ENCODE measurements around the gene PITPNB.

PITPNB gene

DNA sequence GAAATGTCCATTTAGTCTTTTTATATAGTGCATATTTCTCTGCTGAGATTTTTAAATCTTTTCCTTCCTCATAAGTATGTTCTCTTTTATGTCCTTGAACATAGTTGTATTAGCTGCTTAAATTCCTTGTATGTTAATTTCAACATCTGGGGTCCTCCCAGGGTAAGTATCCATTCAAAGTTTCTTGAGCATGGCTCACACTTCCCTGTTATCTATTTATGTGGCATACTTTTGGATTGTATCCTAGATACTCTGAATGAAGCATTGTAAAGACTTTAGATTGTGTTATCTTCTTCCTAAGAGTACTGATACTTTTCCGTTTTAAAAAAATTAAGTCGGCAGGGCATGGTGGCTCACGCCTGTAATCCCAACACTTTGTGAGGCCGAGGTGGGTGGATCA, 28.4 kb upstream of the PITPNB start:
- Histone ChIP-seq H3K9me3 (ENCODE audit: insufficient read depth, low read depth, low read length) (no peaks in the 10 kb centered on the region), H3K27ac (ENCODE audit: low read depth, low read length) (no peak overlapping the region), H3K27me3 (ENCODE audit: insufficient read depth, low read length) (no peaks in the 10 kb centered on the region), H3K4me3 (ENCODE audit: low read length) (no peak overlapping the region), H3K9ac (ENCODE audit: low read depth, low read length) (no peak overlapping the region), H3K36me3 (ENCODE audit: insufficient read depth, low read length) (no peaks in the 10 kb centered on the region), H3K4me1 (ENCODE audit: insufficient read depth, low read length) (no peaks in the 10 kb centered on the region)
- 96% methylated on average over 4 of the region's 4 CpGs for WGBS

GRCh38 chr22:27941143-27941542, 22.1 kb upstream of the PITPNB start:
- H3K27me3 ChIP-seq (ENCODE audit: insufficient read depth, low read length), result no peaks in the 10 kb centered on the region
- no peak overlapping the region for H3K9ac ChIP-seq (ENCODE audit: low read depth, low read length)
- H3K27ac ChIP-seq (ENCODE audit: low read depth, low read length), result no peak overlapping the region
- H3K4me1 ChIP-seq (ENCODE audit: insufficient read depth, low read length), result no peaks in the 10 kb centered on the region
- H3K4me3 ChIP-seq (ENCODE audit: low read length), result no peak overlapping the region
- H3K36me3 ChIP-seq (ENCODE audit: insufficient read depth, low read length), result no peaks in the 10 kb centered on the region
- no peaks in the 10 kb centered on the region for H3K9me3 ChIP-seq (ENCODE audit: insufficient read depth, low read depth, low read length)

DNA sequence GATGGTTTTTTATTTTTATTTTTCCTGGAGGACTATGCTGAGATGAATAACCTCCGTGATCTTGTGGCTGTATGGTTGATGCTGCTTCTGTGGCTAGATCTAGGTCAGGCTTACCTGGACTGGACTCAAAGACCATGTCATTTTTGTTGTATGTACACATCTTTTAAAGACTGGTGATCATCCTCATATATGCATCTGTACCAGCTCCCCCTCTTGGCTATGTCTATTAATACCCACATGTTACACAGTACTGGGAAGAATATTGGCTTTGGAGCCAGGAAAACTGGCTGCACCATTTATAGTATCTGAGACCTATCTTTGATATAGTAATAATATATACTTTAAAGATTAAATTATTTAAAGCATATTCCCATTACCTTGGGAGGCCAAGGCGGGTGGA, 18.4 kb upstream of the PITPNB start:
- no peak overlapping the region for H3K27ac ChIP-seq (ENCODE audit: low read depth, low read length)
- H3K4me3 ChIP-seq (ENCODE audit: low read length), result no peak overlapping the region
- no peaks in the 10 kb centered on the region for H3K4me1 ChIP-seq (ENCODE audit: insufficient read depth, low read length)
- WGBS, result 95% methylated on average over 2 of the region's 2 CpGs
- H3K27me3 ChIP-seq (ENCODE audit: insufficient read depth, low read length), result no peaks in the 10 kb centered on the region
- no peaks in the 10 kb centered on the region for H3K9me3 ChIP-seq (ENCODE audit: insufficient read depth, low read depth, low read length)
- H3K9ac ChIP-seq (ENCODE audit: low read depth, low read length), result no peak overlapping the region
- H3K36me3 ChIP-seq (ENCODE audit: insufficient read depth, low read length), result 0 out of 2 replicates have a peak, but pooled peaks cover 5% of the 10 kb centered on the region

- Histone ChIP-seq H3K27ac (ENCODE audit: low read depth, low read length) (no peak overlapping the region), H3K9ac (ENCODE audit: low read depth, low read length) (no peak overlapping the region), H3K27me3 (ENCODE audit: insufficient read depth, low read length) (no peaks in the 10 kb centered on the region), H3K4me1 (ENCODE audit: insufficient read depth, low read length) (no peaks in the 10 kb centered on the region), H3K4me3 (ENCODE audit: low read length) (no peak overlapping the region), H3K36me3 (ENCODE audit: insufficient read depth, low read length) (0 out of 2 replicates have a peak, but pooled peaks cover 5% of the 10 kb centered on the region), H3K9me3 (ENCODE audit: insufficient read depth, low read depth, low read length) (no peaks in the 10 kb centered on the region)
- 95% methylated on average over 1 of the region's 1 CpG for WGBS
Observed at GRCh38 chr22:27935897-27936296, 16.8 kb upstream of the PITPNB start.

GRCh38 chr22:27934069-27934468, 15.0 kb upstream of the PITPNB start:
- Histone ChIP-seq H3K27ac (ENCODE audit: low read depth, low read length) (no peak overlapping the region), H3K4me1 (ENCODE audit: insufficient read depth, low read length) (peaks cover 13% of the 10 kb centered on the region), H3K9ac (ENCODE audit: low read depth, low read length) (no peak overlapping the region), H3K9me3 (ENCODE audit: insufficient read depth, low read depth, low read length) (no peaks in the 10 kb centered on the region), H3K36me3 (ENCODE audit: insufficient read depth, low read length) (0 out of 2 replicates have a peak, but pooled peaks cover 5% of the 10 kb centered on the region), H3K4me3 (ENCODE audit: low read length) (no peak overlapping the region), H3K27me3 (ENCODE audit: insufficient read depth, low read length) (no peaks in the 10 kb centered on the region)
- 82% methylated on average over 5 of the region's 5 CpGs for WGBS

DNA sequence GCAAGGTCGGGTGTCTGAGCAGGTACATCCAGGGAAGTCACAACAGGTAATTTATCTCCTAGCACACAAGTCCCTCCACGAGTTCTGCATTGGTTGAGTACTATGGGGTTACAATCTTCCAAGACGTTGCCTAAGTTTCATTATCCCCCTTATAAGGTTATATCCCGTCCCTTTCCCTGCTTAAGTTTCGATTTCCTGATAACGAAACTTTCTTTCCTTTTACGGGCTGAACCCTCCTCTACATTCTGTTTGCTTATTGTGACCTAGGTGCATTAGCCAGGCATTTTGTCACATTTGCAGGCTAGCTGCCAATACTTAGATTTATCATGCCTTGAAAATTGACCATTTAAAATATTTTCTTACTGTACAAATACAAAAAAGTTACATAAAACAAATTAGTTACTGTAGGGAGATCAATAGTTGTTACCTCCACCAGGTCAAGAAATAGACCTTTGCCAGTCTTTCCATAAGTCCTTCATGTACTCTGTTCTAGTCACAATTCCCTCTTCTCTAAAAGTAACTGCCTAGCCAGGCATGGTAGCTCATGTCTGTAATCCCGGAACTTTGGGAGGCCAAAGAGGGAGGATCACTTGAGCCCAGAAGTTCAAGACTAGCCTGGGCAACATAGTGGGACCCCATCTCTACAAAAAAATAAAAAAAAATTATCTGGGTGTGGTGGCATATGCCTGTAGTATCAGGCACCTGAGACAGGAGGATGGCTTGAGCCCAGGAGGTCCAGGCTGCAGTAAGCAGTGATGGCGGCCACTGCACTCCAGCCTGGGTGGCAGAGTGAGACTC, 14.3 kb upstream of the PITPNB start:
- 0 out of 2 replicates have a peak, but pooled peaks cover 5% of the 10 kb centered on the region for H3K36me3 ChIP-seq (ENCODE audit: insufficient read depth, low read length)

DNA sequence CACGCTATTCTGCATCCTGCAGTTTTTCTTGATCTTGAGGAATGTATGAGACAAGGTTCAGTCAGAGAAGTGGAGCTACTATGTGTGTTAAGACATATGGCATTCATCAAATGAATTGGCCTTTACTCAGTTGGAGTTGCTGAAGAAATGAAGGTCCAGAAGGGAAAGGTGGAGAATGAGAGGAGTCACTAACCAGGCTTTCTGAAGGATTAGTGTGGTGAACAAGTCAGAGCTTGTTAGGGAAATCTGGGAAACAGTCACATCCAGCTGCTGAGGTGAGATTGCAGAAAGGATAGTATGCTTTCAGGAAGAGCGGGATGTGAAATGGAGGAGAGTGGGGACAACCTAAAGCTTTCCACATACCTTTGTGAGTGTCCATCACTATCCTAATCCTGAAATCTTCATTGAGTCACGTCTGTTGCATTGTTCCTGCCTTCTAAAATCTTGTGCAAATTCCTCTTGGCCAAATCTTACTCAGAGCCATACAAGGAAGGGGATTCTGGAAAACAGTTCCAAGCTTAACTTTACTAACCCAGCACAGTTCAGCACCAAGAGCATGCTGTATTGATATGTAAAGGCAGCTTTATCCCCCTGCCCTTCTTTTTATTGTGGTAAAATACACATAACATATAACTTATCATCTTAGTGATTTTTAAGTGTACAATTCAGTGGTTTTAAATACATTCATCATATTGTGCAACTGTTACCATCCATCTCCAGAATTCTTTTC, 11.4 kb upstream of the PITPNB start:
- no peaks in the 10 kb centered on the region; the same call in 1 of the 2 replicates for H3K9me3 ChIP-seq (ENCODE audit: insufficient read depth, low read depth, low read length)
- 0 out of 2 replicates have a peak, but pooled peaks cover 5% of the 10 kb centered on the region for H3K36me3 ChIP-seq (ENCODE audit: insufficient read depth, low read length)
- no peak overlapping the region for H3K4me3 ChIP-seq (ENCODE audit: low read length)
- H3K9ac ChIP-seq (ENCODE audit: low read depth, low read length), result no peak overlapping the region
- H3K27ac ChIP-seq (ENCODE audit: low read depth, low read length), result peak overlapping the region; percentile 9; the same call in 1 of the 2 replicates
- H3K4me1 ChIP-seq (ENCODE audit: insufficient read depth, low read length), result peaks cover 13% of the 10 kb centered on the region
- 80% methylated on average over 3 of the region's 3 CpGs for WGBS
- no peaks in the 10 kb centered on the region for H3K27me3 ChIP-seq (ENCODE audit: insufficient read depth, low read length)

More for the DNA sequence above, 14.3 kb upstream of the PITPNB start:
- WGBS, result 92% methylated on average over 9 of the region's 9 CpGs
- no peaks in the 10 kb centered on the region for H3K27me3 ChIP-seq (ENCODE audit: insufficient read depth, low read length)
- H3K4me1 ChIP-seq (ENCODE audit: insufficient read depth, low read length), result peaks cover 13% of the 10 kb centered on the region
- no peak overlapping the region for H3K4me3 ChIP-seq (ENCODE audit: low read length)
- H3K27ac ChIP-seq (ENCODE audit: low read depth, low read length), result no peak overlapping the region
- no peak overlapping the region for H3K9ac ChIP-seq (ENCODE audit: low read depth, low read length)
- H3K9me3 ChIP-seq (ENCODE audit: insufficient read depth, low read depth, low read length), result no peaks in the 10 kb centered on the region

DNA sequence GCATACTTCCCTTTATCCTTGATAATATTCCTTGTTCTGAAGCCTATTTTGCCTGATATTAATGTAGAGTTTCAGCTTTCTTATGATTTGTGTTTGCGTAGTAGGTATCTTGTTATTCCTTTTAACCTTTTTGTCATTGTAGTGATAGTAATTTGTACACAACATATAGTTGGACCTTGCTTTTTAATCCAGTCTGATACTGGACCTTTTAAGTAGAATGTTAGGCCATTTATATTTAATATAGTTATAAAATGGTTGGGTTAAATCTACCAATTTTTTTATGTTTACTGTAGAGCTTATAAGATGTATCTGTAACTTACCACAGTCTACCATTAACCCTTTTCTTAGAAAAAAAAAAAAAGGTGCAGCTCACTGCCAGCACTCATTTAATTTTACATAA, 8.6 kb upstream of the PITPNB start:
- H3K4me1 ChIP-seq (ENCODE audit: insufficient read depth, low read length), result peaks cover 13% of the 10 kb centered on the region
- WGBS, result 44% methylated on average over 1 of the region's 1 CpG
- H3K9ac ChIP-seq (ENCODE audit: low read depth, low read length), result no peak overlapping the region
- no peaks in the 10 kb centered on the region for H3K27me3 ChIP-seq (ENCODE audit: insufficient read depth, low read length)
- H3K27ac ChIP-seq (ENCODE audit: low read depth, low read length), result no peak overlapping the region
- H3K4me3 ChIP-seq (ENCODE audit: low read length), result no peak overlapping the region
- peaks cover 19% of the 10 kb centered on the region for H3K36me3 ChIP-seq (ENCODE audit: insufficient read depth, low read length)
- H3K9me3 ChIP-seq (ENCODE audit: insufficient read depth, low read depth, low read length), result no peaks in the 10 kb centered on the region; the same call in 1 of the 2 replicates

DNA sequence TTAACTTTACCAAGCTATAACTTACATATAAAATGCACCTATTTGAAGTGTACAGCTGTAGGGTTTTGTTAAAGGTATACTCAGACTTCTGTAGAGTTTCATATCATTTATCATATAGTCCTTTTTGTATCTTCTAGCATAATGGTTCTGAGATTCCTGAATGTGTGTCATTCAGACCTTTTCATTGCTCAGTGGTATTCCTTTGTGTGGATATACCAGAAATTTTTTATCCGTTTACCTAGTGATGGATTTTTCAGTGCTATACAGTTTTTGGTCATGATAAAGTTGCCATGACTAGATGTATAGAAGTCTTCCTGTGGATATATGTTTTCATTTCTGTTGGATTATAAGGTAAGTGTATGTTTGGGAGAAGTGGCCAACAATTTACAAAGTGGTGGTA, 6.3 kb upstream of the PITPNB start:
- Histone ChIP-seq H3K27ac (ENCODE audit: low read depth, low read length) (no peak overlapping the region), H3K4me3 (ENCODE audit: low read length) (no peak overlapping the region), H3K27me3 (ENCODE audit: insufficient read depth, low read length) (no peaks in the 10 kb centered on the region), H3K9me3 (ENCODE audit: insufficient read depth, low read depth, low read length) (no peaks in the 10 kb centered on the region; the same call in 1 of the 2 replicates), H3K36me3 (ENCODE audit: insufficient read depth, low read length) (peaks cover 34% of the 10 kb centered on the region), H3K9ac (ENCODE audit: low read depth, low read length) (no peak overlapping the region), H3K4me1 (ENCODE audit: insufficient read depth, low read length) (peaks cover 12% of the 10 kb centered on the region)
- 96% methylated on average over 1 of the region's 1 CpG for WGBS

DNA sequence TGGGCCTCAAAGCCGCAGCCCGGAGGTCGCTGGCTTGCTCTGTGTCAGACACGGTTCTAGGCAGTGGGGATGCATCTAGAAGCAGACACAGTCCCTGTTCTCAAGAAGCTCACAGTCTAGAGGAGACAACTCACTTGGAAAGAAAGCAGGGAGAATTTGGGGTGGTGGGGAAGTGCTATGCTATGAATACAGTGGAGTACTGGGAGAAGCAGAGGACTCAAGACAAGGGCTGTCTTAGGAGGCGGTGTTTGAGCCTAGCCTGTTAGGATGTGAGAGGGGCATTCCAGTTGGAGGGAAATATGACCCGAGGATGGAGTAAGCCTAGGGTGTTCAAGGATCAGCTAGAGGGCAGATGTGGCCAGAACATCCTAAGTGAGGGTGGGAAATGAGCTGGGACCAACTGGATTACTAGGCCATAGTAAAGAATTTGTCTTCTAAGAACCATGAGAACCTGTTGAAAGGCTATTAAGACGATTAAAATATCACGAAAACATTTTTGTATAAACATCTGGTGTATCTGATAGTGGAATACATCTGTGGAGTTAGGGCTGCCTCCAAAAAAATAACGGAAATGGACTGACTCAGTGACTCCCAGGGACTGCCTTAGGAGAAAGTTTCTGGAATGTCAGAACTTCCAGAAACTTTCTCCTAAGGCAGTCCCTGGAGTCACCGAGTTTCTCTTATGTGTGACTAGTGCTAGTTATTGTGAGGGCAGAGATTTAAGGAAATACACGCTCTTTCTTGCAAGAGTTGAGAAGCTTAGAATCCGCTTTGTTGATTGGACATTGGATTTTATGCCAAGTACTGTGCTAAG, 1.1 kb upstream of the PITPNB start:
- Histone ChIP-seq H3K9me3 (ENCODE audit: insufficient read depth, low read depth, low read length) (no peaks in the 10 kb centered on the region), H3K27ac (ENCODE audit: low read depth, low read length) (peak overlapping the region; percentile 92), H3K9ac (ENCODE audit: low read depth, low read length) (peak overlapping the region; percentile 86), H3K4me1 (ENCODE audit: insufficient read depth, low read length) (peaks cover 16% of the 10 kb centered on the region), H3K36me3 (ENCODE audit: insufficient read depth, low read length) (peaks cover 34% of the 10 kb centered on the region), H3K27me3 (ENCODE audit: insufficient read depth, low read length) (no peaks in the 10 kb centered on the region), H3K4me3 (ENCODE audit: low read length) (peak overlapping the region; percentile 93)
- 38% methylated on average over 12 of the region's 12 CpGs for WGBS

All from HUES64 (cell line).